ENCODE measurements around the gene PNMA1.

Gene PNMA1

DNA sequence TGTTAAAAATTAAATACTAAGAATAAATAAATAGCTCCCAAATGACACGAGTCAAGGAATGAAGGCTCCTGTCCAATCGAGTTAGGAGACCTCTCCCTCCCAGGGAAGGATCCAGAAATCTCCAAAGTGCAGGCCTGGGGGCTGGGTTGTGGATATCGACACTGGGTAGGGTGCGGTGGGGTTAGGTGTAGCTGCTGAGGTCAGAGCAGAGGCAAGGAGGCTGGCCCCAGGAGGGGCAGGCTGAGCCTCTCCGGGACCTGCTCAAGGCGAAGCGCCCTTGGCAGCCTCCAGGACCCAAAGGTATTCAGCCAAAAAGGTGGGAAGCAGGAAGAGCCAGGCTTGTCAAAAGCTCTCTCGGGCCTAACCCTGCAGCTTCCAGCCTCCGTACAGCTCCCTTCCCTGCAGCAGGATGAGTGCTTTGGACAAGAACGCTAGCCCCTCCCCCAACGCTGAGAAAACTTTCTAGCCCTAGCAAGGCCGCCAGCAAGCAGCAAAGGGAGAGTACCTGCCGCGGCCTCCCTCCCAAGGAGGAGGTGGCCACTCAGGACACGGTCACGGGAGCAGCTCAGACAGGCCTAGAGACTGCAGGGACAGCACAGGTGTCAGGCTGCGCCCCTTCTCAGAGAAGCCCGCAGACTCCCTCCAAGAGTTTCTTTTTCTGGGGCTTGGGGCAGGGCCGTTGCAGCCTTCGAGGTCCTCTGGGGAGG is 3.7 kb upstream of the PNMA1 start:
- TF ChIP-seq, protein P1, sequence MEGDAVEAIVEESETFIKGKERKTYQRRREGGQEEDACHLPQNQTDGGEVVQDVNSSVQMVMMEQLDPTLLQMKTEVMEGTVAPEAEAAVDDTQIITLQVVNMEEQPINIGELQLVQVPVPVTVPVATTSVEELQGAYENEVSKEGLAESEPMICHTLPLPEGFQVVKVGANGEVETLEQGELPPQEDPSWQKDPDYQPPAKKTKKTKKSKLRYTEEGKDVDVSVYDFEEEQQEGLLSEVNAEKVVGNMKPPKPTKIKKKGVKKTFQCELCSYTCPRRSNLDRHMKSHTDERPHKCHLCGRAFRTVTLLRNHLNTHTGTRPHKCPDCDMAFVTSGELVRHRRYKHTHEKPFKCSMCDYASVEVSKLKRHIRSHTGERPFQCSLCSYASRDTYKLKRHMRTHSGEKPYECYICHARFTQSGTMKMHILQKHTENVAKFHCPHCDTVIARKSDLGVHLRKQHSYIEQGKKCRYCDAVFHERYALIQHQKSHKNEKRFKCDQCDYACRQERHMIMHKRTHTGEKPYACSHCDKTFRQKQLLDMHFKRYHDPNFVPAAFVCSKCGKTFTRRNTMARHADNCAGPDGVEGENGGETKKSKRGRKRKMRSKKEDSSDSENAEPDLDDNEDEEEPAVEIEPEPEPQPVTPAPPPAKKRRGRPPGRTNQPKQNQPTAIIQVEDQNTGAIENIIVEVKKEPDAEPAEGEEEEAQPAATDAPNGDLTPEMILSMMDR (IDR thresholded peaks at IDR 0.05; ENCODE audit: borderline replicate concordance, control extremely low read depth, extremely low read depth, insufficient read depth, missing control alignments), result no peak
- in situ Hi-C loops (cut with MboI; ENCODE audit: low sequenced_read_pairs, unreplicated experiment), result no loop called here
- DNase-seq (ENCODE audit: low spot score), result no peak

GRCh38 chr14:73717266-73717665 is 3.1 kb upstream of the PNMA1 start:
- TF ChIP-seq, protein P1 (IDR thresholded peaks at IDR 0.05; ENCODE audit: borderline replicate concordance, control extremely low read depth, extremely low read depth, insufficient read depth, missing control alignments), result no peak
- no peak for DNase-seq (ENCODE audit: low spot score)
- in situ Hi-C loops (cut with MboI; ENCODE audit: low sequenced_read_pairs, unreplicated experiment), result no loop called here

- in situ Hi-C loops (cut with MboI; ENCODE audit: low sequenced_read_pairs, unreplicated experiment), result no loop called here
- no peak for DNase-seq (ENCODE audit: low spot score)
- TF ChIP-seq, protein P1 (IDR thresholded peaks at IDR 0.05; ENCODE audit: borderline replicate concordance, control extremely low read depth, extremely low read depth, insufficient read depth, missing control alignments), result no peak
Measured at GRCh38 chr14:73715707-73716106, 1.5 kb upstream of the PNMA1 start.

- no peak for DNase-seq (ENCODE audit: low spot score)
- TF ChIP-seq, protein P1 (IDR thresholded peaks at IDR 0.05; ENCODE audit: borderline replicate concordance, control extremely low read depth, extremely low read depth, insufficient read depth, missing control alignments), result no peak
- in situ Hi-C loops (cut with MboI; ENCODE audit: low sequenced_read_pairs, unreplicated experiment), result no loop called here
Measured at GRCh38 chr14:73714656-73715081, 485 bp upstream of the PNMA1 start.

DNA sequence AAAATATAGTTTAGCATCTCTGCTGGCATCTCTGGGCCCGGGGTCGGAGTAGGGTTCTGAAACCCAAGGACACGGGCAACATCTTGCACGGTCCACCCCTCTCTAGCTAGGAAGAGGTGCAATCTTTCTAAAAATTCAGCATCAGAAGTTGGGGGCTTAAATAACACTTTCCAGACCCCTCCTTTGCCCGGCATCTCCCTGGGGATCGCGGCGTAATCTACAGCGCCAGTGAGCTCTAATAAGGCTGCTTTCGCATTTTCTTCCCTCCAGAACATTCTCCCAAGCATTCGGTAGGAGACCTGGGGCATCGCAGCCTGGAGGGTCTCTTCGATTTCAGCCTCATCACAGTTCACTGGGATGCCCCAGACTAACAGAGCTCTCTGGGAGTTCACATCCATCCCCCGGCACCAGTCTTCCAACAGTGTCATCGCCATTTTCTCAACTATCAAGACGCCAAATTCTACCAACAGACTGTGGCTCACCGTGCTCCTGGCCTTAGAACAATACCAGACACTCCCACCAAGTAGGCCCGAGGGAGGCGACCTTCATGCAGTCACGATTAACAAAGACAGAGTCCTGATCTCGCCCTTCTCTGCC is 880 bp downstream of the PNMA1 start:
- in situ Hi-C loops (cut with MboI; ENCODE audit: low sequenced_read_pairs, unreplicated experiment), result no loop called here
- DNase-seq (ENCODE audit: low spot score), result no peak
- TF ChIP-seq, protein P1 (IDR thresholded peaks at IDR 0.05; ENCODE audit: borderline replicate concordance, control extremely low read depth, extremely low read depth, insufficient read depth, missing control alignments), result no peak

DNA sequence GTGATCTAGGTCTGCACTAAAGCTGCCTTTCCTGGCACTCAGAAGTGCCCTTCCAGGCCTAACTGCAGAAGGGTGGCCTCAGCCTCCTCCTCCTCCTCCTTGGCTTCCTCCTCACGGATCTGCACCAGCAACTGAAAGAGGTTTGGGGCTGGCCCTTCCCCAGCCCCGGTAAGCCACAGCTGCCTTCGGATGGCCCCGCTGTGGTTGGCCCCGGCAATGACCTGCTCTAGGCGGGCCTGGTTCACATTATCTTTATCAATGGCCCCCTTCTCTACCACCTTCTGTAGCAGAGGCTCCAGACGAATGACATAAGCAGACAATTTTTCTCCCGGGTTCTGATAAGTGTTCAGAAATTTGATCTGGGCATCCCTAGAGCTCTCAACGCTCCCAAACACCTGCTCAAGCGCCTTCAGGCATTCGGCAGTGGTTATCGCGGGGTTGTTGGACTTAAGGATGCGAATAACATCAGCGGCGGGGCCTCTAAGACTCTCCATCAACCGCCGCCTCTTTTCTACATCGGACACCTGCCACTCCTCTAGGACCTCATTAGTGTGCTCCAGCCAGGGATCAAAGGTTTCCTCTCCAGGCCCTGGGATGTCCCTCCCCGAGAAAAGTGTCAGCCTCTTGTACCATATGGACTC is 1.5 kb downstream of the PNMA1 start:
- DNase-seq (ENCODE audit: low spot score), result peak; percentile 69
- TF ChIP-seq, protein P1 (IDR thresholded peaks at IDR 0.05; ENCODE audit: borderline replicate concordance, control extremely low read depth, extremely low read depth, insufficient read depth, missing control alignments), result no peak
- in situ Hi-C loops (cut with MboI; ENCODE audit: low sequenced_read_pairs, unreplicated experiment), result no loop called here

Data from GM13976 (cell line).